ENCODE measurements around the gene DNM3.
"Not testable (repeated sequence)": the region's sequence is repeated elsewhere in the genome, so short reads cannot be mapped to it uniquely, and the experiment has no call there.

DNM3 gene

GRCh38 chr1:172070055-172070454, 228.8 kb downstream of the DNM3 start:
- no peak overlapping the region for H3K4me3 ChIP-seq (replicated peaks; ENCODE audit: low read depth, low read length)
- DNase-seq (ENCODE audit: low read depth): no peak
- TF ChIP-seq CTCF (IDR thresholded peaks at IDR 0.05; ENCODE audit: low read length, missing control alignments): no peak

- no peak overlapping the region for H3K4me3 ChIP-seq (replicated peaks; ENCODE audit: low read depth, low read length)
- DNase-seq (ENCODE audit: low read depth): no peak
- no peak for TF ChIP-seq CTCF (IDR thresholded peaks at IDR 0.05; ENCODE audit: low read length, missing control alignments)
These were observed 230.4 kb downstream of the DNM3 start for GRCh38 chr1:172071746-172072145.

DNA sequence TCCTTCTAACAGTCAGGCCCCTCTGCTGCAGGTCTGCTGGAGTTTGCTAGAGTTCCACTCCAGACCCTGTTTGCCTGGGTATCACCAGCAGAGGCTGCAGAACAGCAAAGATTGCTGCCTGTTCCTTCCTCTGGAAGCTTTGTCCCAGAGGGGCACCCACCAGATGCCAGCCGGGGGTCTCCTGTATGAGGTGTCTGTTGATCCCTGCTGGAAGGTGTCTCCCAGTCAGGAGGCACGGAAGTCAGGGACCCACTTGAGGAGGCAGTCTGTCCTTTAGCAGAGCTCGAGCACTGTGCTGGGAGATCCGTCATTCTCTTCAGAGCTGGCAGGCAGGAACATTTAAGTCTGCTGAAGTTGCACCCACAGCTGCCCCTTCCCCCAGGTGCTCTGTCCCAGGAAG, 238.6 kb downstream of the DNM3 start:
- H3K4me3 ChIP-seq (replicated peaks; ENCODE audit: low read depth, low read length); DNase-seq (ENCODE audit: low read depth): not testable (repeated sequence)

DNA sequence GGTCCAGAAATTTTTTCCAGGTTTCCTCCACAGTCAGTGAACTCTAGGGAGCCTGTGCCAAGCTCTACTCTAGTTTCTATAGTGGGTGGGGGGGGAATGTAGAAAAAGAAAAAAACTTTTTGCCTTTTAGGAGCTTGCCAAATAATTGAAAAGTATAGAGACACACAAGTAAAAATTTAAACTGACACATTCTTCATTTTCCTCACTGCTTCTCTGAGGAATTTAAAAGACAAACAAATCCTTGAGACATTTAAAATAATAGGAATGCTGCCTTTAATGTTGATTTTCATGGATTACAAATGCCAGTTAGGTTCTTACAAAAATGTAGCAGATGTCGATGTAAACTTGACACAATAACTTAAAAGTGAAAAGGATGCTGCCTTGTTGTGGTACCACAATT, 241.9 kb downstream of the DNM3 start:
- H3K4me3 ChIP-seq (replicated peaks; ENCODE audit: low read depth, low read length): no peak overlapping the region
- no peak for TF ChIP-seq CTCF (IDR thresholded peaks at IDR 0.05; ENCODE audit: low read length, missing control alignments)
- DNase-seq (ENCODE audit: low read depth): no peak

DNA sequence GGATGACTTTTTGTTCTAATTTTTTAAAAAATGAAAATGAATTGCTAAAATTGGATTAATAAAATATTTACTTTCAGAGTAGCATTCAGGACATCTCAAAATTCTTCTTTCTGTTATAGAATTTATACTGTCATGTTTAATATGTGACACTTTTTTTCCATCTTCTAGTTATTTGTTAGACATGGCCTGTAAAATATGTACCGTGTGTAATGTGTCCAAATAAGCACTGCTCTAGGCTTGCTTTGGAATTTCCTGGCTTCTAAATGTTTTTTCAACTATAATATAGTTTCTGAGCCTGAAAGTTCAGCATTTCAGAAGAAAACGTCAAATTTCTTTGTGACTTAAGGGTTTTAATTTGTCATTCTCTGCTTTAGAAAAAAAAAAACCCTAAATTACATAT, 243.6 kb downstream of the DNM3 start:
- no peak for DNase-seq (ENCODE audit: low read depth)
- TF ChIP-seq CTCF (IDR thresholded peaks at IDR 0.05; ENCODE audit: low read length, missing control alignments): no peak
- no peak overlapping the region for H3K4me3 ChIP-seq (replicated peaks; ENCODE audit: low read depth, low read length)

- no peak overlapping the region for H3K4me3 ChIP-seq (replicated peaks; ENCODE audit: low read depth, low read length)
- no peak for TF ChIP-seq CTCF (IDR thresholded peaks at IDR 0.05; ENCODE audit: low read length, missing control alignments)
- no peak for DNase-seq (ENCODE audit: low read depth)
These were observed 244.0 kb downstream of the DNM3 start for GRCh38 chr1:172085317-172085716.

- no peak for TF ChIP-seq CTCF (IDR thresholded peaks at IDR 0.05; ENCODE audit: low read length, missing control alignments)
- no peak for DNase-seq (ENCODE audit: low read depth)
- H3K4me3 ChIP-seq (replicated peaks; ENCODE audit: low read depth, low read length): no peak overlapping the region
These were observed 244.8 kb downstream of the DNM3 start for GRCh38 chr1:172086137-172086536.

DNA sequence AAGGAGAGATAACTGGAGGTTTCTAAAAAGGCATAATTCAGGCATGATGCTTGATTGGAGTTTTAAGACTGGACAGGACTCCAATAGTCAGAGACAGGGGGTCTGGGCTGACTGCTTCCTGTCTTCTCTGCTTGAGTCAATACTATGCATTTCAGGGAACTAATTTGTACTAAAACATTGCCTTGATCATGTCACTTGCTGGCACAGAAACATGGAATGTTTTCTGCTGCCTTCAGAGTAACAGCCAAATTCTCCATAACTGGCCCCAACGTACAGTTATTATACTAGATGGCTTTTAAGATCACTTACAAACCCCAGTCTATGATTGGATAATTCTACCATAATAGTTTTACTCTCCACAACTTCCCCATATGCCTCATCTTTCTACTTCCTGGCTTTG, 247.0 kb downstream of the DNM3 start:
- no peak for DNase-seq (ENCODE audit: low read depth)
- H3K4me3 ChIP-seq (replicated peaks; ENCODE audit: low read depth, low read length): no peak overlapping the region
- no peak for TF ChIP-seq CTCF (IDR thresholded peaks at IDR 0.05; ENCODE audit: low read length, missing control alignments)
